Measurements from ENCODE around the gene AVEN.
"Not testable (repeated sequence)": the region's sequence is repeated elsewhere in the genome, so short reads cannot be mapped to it uniquely, and the experiment has no call there.

The AVEN gene

GRCh38 chr15:33819499-33819898 lies 219.5 kb downstream of the AVEN start:
- H3K36me3 ChIP-seq (ENCODE audit: control insufficient read depth in 4 of 4, insufficient read depth in 4 of 4, low read length in 3 of 4); H3K27me3 ChIP-seq (replicated peaks in 2 of 5; ENCODE audit: control insufficient read depth in 4 of 5, insufficient read depth in 5 of 5, low read length in 4 of 5); H3K4me1 ChIP-seq (ENCODE audit: control extremely low read depth in 1 of 4, control insufficient read depth in 4 of 4, insufficient read depth in 4 of 4, low read length in 3 of 4); H3K4me3 ChIP-seq (ENCODE audit: control insufficient read depth in 1 of 7, extremely low read depth in 1 of 7, insufficient read depth in 4 of 7, low read depth in 2 of 7, low read length in 6 of 7); CTCF ChIA-PET; DNase-seq; H3K27ac ChIP-seq (ENCODE audit: insufficient read depth in 1 of 2, low read depth in 1 of 2, low read length in 2 of 2, poor library complexity in 1 of 2, severe bottlenecking in 2 of 2); POLR2A ChIA-PET; H3K9me3 ChIP-seq (ENCODE audit: control extremely low read depth in 1 of 5, control insufficient read depth in 4 of 5, insufficient read depth in 2 of 5, low read depth in 1 of 5, low read length in 4 of 5): not testable (repeated sequence)
- 93% methylated on average over 2 of the region's 6 CpGs for WGBS (ENCODE audit: insufficient coverage)
